ENCODE measurements around the gene GAGE12J.
"Not testable (repeated sequence)": the region's sequence is repeated elsewhere in the genome, so short reads cannot be mapped to it uniquely, and the experiment has no call there.

- not testable (repeated sequence) for TF ChIP-seq CTCF (optimal IDR thresholded peaks at IDR 0.05 in 1 of 3, IDR thresholded peaks at IDR 0.05 in 1 of 3, conservative IDR thresholded peaks at IDR 0.05 in 1 of 3; ENCODE audit: extremely low read depth in 1 of 3, insufficient read depth in 2 of 3, low read length in 3 of 3); EZH2 (IDR thresholded peaks at IDR 0.05; ENCODE audit: low read length)
Observed at GRCh38 chrX:49345402-49345801, 23.6 kb downstream of the GAGE12J start.

All from keratinocyte (primary cell).